GM13976 (cell line): Measurements from ENCODE around the gene CDRT15L2.
"Not testable (repeated sequence)": the region's sequence is repeated elsewhere in the genome, so short reads cannot be mapped to it uniquely, and the experiment has no call there.

Experiments
- DNase-seq: peaks from one replicate; pipeline ENCODE4 v3.0.0; 2012; ENCODE audit warnings: low spot score
- in situ Hi-C: fragments of 300-500 bp; cut with MboI; formaldehyde crosslinking; loops from one replicate; pipeline ENCODE4 v1.12.0; 2022; ENCODE audit warnings: low sequenced_read_pairs, mixed read lengths, inconsistent platforms; ENCODE audit not compliant: unreplicated experiment
- TF ChIP-seq, protein P1 (sequence below): IDR thresholded peaks from 2 replicates; pipeline ENCODE4 v1.5.1; 2012; ENCODE audit warnings: borderline replicate concordance, mild to moderate bottlenecking; ENCODE audit not compliant: insufficient read depth; ENCODE audit errors: extremely low read depth, missing control alignments, control extremely low read depth

Gene CDRT15L2

DNA sequence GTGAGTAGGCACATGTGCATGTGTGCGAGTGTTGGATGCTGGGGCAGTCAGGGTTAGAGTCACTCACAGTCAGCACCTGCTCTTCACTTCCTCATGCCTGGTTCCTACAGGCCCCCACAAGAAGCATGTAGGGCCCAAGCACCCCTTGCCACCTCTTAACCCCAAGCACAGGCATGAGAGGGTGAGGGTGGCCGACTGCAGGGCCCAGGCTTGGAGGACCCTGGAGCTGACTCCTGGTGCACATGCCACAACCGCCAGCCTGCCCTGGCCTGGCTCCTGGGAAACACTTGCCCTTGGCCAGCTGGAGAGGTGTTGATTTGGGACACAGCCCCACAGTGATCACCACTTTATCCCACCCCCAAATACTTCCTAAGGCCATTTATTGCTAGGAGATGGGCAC is 16.9 kb upstream of the CDRT15L2 start:
- in situ Hi-C loops, result no loop called here
- DNase-seq, result no peak
- TF ChIP-seq, protein P1, sequence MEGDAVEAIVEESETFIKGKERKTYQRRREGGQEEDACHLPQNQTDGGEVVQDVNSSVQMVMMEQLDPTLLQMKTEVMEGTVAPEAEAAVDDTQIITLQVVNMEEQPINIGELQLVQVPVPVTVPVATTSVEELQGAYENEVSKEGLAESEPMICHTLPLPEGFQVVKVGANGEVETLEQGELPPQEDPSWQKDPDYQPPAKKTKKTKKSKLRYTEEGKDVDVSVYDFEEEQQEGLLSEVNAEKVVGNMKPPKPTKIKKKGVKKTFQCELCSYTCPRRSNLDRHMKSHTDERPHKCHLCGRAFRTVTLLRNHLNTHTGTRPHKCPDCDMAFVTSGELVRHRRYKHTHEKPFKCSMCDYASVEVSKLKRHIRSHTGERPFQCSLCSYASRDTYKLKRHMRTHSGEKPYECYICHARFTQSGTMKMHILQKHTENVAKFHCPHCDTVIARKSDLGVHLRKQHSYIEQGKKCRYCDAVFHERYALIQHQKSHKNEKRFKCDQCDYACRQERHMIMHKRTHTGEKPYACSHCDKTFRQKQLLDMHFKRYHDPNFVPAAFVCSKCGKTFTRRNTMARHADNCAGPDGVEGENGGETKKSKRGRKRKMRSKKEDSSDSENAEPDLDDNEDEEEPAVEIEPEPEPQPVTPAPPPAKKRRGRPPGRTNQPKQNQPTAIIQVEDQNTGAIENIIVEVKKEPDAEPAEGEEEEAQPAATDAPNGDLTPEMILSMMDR, result no peak

DNA sequence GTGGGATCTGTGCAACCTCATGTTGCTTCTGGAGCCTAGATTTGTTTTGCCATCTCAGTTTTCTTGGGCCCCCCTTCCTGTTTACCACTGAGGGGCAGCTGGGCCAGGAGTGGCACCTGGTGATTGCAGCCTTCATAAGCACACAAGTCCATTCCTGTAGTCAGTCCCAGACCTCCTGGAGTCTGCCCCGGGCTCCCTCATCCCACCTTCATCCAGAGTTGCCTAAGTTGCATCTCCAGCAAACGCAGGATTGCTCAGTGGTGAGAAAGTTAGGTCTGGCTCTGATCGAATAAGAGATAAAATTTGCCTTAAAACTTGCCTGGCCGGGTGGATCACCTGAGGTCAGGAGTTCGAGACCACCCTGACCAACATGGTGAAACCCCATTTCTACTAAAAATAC is 14.3 kb upstream of the CDRT15L2 start:
- in situ Hi-C loops, DNase-seq: not testable (repeated sequence)

DNA sequence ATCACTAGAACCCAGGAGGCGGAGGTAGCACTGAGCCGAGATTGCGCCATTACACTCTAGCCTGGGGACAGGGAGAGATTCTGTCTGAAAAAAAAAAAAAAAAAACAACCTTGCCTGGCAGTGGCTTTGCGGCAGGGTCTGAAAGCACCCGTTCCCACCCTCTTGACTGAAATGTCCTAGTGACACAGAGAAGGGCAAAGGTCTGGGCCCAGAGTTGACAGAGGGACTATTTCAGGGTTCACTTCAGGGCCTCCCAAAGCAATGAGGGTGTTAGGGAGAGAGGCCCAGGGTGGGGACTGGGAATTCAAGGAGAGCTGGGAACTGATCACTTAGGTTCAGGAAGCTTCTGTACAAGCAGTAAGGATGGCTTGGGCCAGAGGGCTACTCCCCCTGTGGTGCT is 13.8 kb upstream of the CDRT15L2 start:
- TF ChIP-seq, protein P1, result no peak
- in situ Hi-C loops, result no loop called here
- DNase-seq, result no peak

DNA sequence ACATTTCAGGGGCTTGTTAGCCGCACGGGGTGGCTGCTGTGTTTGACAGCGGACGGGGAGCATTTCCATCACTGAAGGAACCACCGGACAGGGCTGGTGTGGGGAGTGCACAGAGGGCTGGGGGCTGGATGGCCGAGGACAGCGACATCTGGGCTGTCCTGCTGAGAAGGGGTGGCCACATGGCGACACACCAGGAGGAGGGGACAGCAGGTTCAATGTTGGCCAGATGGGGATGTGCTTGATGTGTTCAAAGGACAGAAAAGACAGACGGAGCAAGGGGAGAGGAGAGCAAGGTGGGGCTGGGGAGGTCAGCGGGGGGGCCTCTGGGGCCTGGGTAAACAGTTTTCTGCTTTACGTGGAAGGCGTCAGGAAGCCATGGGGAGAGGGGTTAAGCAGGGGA is 12.8 kb upstream of the CDRT15L2 start:
- in situ Hi-C loops, DNase-seq: not testable (repeated sequence)

DNA sequence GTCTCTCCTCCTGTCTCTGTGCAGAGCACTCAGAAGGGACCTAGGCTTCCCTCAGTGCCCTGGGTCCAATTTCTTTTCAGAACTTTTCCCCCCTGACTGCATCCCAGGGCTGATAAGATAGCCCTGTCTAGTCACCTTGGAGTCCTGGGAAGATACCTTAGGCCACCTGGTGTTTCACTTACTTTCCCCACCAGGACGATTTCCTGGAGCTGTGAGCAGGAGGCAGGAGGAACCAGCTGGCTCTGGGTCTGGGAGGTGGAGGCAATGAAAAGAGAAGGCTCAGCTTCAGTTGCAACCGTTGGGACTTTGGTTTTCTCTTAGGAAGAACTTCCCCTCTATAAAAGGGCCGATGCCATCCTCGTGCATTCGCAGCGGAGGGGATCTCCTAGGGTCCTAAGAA is 12.1 kb upstream of the CDRT15L2 start:
- DNase-seq, in situ Hi-C loops: not testable (repeated sequence)

DNA sequence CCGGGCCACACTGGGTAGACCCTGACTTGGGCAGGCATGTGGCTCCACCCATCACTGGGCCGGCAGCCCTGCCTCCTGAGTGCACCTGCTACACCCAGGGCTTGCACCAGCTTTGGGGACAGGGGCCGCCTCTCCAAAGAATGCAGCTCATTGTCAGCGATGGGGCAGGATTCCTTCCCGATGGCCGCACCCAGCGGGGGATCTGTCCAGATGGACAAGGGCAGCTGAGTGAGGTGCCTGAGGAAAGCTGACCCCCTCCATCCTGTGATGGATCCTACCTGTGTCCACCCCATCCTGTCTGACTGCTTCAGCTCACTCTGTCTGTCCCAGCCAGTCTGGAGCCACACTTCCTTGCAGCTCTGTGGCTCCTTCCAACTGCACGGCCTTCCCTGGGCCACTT is 10.9 kb upstream of the CDRT15L2 start:
- DNase-seq, in situ Hi-C loops: not testable (repeated sequence)

DNA sequence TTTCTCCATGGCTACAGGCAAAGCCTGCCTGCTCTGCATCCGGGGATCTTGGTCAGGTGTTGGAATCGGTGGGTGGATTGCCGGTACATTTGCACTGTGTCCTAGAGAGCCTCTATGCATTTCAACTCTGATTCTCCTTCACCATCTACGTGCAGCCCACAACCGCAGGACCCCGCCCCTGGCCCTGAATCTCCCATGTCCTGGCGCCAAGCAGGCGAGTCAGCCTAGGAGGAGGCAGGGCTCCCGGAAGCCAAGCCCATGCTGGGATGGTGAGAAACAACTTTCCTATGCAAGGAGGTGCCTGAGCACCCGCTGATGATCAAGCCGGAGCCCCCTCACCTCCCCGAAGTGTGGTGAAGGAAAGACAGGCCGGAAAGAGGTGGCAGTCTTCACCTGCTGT is 7.9 kb upstream of the CDRT15L2 start:
- in situ Hi-C loops, DNase-seq: not testable (repeated sequence)

DNA sequence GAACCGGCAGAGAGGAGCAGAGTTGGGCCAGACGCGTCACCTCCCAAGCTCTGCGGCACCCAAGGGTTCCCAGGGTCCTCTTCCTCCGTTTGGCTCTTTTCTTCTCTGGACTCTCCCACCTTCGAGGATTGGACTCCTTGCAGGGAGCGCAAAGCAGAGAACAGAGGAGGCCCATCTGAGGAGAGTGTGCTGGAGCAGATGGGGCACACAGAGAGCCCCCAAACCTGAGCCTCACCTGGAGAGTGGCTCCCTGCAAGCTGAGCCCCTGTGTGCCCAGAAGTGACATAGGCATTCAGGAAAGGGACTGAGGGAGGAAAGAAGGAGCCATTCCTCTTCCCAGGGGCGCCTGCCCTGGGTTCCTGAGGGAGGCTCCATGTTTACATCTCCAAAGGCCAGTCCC is 6.3 kb upstream of the CDRT15L2 start:
- DNase-seq, in situ Hi-C loops: not testable (repeated sequence)

DNA sequence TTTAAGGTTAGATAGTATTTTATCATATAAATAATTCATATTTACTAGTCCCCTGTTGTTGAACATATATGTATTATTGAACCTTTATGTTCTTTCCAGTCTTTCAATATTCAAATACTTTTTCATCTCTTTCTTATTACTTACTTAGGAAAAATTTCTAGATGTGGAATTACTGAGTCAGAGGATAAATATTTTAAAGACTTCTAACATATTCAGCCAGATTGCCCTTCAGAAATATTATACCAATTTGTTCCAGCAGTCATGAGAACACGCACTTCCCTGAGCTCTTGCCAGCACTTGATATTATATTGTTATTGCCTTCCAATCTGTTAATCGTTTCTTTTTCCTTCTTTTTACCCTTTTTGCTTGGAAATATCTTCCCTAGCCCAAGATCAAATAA is 4.5 kb upstream of the CDRT15L2 start:
- not testable (repeated sequence) for DNase-seq

DNA sequence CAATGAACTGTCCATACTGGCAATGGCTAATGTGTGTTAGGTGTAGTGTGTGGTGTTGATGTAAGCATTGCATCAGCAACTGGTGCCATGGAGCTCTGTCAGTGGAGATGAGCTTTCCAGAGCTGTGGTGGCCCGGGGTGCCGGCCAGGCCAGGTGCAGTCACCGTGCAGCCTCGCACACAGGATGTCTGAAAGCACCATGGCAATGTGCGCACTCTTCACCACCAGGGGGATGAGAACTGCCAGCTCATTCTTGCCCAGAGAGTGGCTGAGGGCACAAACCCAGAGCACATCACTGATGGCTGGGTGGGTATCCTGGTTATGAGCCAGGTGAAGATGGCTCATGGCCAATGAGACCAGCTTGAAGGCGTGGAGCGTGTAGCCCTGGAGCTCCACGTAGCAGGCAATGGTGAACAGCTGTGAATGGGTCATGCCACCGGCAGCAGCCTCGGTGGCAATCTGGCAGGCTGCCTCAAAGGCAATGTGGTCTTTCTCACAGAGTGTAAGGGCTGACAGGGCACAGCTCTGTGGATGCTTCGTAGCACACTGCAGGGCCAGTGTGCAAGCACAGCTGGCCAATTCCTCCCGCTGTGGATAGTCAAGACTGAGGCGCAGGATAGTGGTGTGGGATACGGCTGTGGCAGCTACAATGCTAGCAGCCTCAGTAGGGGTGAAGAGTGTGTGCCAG is 4.5 kb downstream of the CDRT15L2 start:
- in situ Hi-C loops, DNase-seq: not testable (repeated sequence)

More for the DNA sequence above, 4.5 kb upstream of the CDRT15L2 start:
- in situ Hi-C loops, result not testable (repeated sequence)

DNA sequence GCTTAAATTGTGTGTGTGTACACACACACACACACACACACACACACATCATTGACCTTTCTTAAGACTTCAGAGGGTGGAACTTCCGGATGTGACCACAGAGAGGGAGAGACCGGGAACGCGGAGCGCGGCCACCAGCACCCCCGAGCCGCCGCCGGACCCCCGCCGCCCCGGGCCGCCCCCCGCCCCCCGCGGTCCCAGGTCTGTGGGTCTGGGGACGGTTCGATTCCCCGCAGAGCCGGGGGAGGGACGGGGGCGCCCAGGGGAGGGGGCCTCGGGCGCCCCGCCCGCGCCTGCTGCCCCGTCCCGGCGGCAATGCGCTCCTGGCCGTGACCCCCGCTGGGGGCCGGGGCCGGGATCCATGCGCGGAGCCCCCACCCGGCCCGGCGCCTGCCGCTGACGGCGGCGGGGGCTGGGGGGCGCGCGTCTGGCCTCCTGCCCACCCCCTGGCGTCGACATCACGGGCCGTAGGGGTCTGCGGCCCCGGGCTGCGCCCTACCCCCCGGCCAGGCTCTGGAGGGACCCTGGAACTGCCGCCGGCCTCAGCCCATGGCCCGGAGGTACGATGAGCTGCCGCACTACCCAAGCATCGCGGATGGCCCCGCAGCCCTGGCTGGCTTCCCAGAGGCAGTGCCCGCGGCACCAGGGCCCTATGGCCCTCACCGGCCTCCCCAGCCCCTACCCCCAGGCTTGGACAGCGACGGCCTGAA is 9.4 kb downstream of the CDRT15L2 start:
- in situ Hi-C loops, DNase-seq: not testable (repeated sequence)

DNA sequence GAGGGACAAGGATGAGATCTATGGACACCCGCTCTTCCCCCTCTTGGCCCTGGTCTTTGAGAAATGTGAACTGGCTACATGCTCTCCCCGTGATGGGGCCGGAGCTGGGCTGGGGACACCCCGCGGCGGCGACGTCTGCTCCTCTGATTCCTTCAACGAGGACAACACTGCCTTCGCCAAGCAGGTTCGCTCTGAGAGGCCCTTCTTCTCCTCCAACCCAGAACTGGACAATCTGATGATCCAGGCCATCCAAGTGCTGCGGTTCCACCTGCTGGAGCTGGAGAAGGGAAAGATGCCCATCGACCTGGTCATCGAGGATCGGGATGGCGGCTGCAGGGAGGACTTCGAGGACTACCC is 9.9 kb downstream of the CDRT15L2 start:
- in situ Hi-C loops, DNase-seq: not testable (repeated sequence)

DNA sequence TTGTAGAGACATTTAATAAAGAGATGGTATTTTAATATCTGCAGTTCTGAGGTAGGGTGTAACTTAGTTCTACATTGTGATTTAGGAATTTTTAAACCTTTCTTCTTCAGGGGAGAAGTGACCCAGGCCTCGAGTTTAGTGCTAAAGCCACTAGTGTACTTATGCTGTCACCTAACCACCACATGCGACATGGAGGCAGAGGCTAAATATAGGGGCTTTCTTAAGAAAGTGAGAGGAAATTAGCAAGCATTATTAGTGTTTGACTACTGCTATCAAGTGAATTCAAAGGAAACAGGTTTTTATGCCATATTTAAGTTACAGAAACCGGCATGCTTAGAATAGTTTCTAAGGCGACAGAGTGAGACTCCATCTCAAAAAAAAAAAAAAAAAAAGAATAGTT is 11.5 kb downstream of the CDRT15L2 start:
- DNase-seq, in situ Hi-C loops: not testable (repeated sequence)

DNA sequence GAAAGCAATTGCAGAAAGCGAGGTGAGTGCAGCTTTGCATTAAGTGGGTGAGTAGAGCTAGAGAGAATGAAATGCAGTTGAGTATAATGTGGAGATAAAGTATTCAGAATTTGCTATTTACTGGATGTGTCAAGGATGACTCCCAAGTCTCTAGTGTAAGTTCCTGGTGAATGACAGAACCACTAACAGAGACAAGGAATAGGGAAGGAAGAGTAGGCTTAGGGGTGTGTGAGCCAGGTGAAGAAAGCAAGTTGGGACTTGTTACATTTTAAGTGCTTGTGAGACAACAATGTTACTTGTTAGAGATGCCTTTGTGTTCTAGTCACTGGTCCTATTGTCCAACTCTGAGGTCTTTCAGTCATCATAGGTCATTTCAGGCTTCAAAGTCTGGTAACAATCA is 26.0 kb downstream of the CDRT15L2 start:
- in situ Hi-C loops, DNase-seq: not testable (repeated sequence)

DNA sequence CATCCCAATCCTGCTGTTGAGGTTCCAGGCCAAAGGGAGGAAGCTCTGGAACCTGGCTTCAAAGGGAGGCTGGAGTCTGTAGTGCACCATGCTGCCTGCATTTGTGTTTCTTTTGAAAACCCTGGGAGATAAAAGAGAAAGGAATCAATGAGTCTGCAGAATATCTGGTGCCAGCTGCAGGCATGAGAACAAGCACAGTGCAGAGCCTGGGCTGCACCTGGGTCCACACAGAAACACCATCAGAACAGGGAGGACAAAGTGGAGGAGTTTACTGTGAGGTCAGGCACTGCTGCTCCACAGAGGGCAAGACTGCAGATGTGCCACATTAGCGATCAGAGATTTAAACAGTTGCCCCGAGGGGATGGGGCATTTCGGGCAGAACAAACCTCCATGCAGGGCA is 30.0 kb downstream of the CDRT15L2 start:
- in situ Hi-C loops, DNase-seq: not testable (repeated sequence)
